Psoas muscle (tissue), 8 donors: ENCODE results near the gene FNTB. TPM values are rescaled to one million over a fixed set of nuclear protein-coding genes. Genes with fewer than 3 reads are reported as not detected.

Source experiments
- ATAC-seq, 4 donors: fragments of 200-7000 bp; cut with Tn5 transposase; one replicate each; pipeline ENCODE4 v1.9.1; 2020; ENCODE audit warnings: moderate library complexity in 3 of 4, mild to moderate bottlenecking in 2 of 4
- DNase-seq, 2 donors: peaks; one replicate each; pipeline ENCODE4 v3.0.0-alpha.2; 2020
- H3K27ac ChIP-seq: fragments of 200-600 bp; one replicate; pipeline ENCODE4 v1.8.0; 2022
- H3K27me3 ChIP-seq, 3 donors: fragments of 200-600 bp in 1 of 3; one replicate each; pipeline versions ENCODE4 v1.6.1 to v1.8.0; 2013 to 2022; ENCODE audit warnings: low read length in 2 of 3, mild to moderate bottlenecking in 2 of 3, moderate library complexity in 1 of 3; ENCODE audit not compliant: insufficient read depth in 3 of 3
- H3K36me3 ChIP-seq, 2 donors: fragments of 200-600 bp in 1 of 2; one replicate each; pipeline versions ENCODE4 v1.6.1 to v1.8.0; 2013 to 2022; ENCODE audit warnings: low read depth in 1 of 2, mild to moderate bottlenecking in 1 of 2, moderate library complexity in 1 of 2; ENCODE audit not compliant: insufficient read depth in 1 of 2
- H3K4me1 ChIP-seq: fragments of 200-600 bp; one replicate; pipeline ENCODE4 v1.8.0; 2022
- H3K4me3 ChIP-seq: fragments of 200-600 bp; one replicate; pipeline ENCODE4 v1.8.0; 2022; ENCODE audit warnings: mild to moderate bottlenecking
- H3K9me3 ChIP-seq: fragments of 200-600 bp; one replicate; pipeline ENCODE4 v1.8.0; 2022
- CTCF ChIP-seq: fragments of 200-600 bp; IDR thresholded peaks from one replicate; pipeline ENCODE4 v1.8.0; 2022; ENCODE audit warnings: antibody characterized with exemption
- WGBS, 3 donors: extraction: QIAGEN DNeasy Blood & Tissue Kit; methylation state at CpG; one replicate each; pipeline versions ENCODE4 v1.1.6 to v1.1.7; 2013; 5-methylcytosine and 5-hydroxymethylcytosine counted together
- intact Hi-C, 2 donors: fragments of 100-400 bp; cut with DNase I; formaldehyde crosslinking; loops; one replicate each; pipeline versions ENCODE4 v1.11.0 to v1.14.2; 2022
- polyA plus RNA-seq, 3 donors: library from polyadenylated mRNA; stranded (reverse); fragments of 200-250 nt; gene quantifications; one replicate each; pipeline ENCODE4 v1.2.3, GENCODE V29; 2013
- total RNA-seq, 4 donors: library from RNA; stranded (reverse); fragmentation: NEBNext Ultra II Directional in 2 of 4; extraction: Animal tissue kit (Norgen Biotek cat#: 25700) in 2 of 4; gene quantifications; one replicate each; pipeline versions ENCODE4 v1.2.1 to v1.2.4, GENCODE V29; 2021 to 2023
- donor health status: healthy with polysubstance abuse.
- donor health status: DM: no; HTN: no; CAD: no; lungs with moderate emphysema.
- donor health status: Bipolar disorder and iron deficiency.
- donor health status: healthy.
- donor health status: DM: yes; HTN: yes; CAD: no.
- donor health status: DM: no; HTN: no; CAD: no.
- donor health status: DM: no; HTN: no; CAD: no.
- donor health status: DM: yes; HTN: yes; CAD: no.

The FNTB gene
- total and polyA plus RNA-seq, 7 donors: 10.2 to 28.8 (median 19.4) TPM

DNA sequence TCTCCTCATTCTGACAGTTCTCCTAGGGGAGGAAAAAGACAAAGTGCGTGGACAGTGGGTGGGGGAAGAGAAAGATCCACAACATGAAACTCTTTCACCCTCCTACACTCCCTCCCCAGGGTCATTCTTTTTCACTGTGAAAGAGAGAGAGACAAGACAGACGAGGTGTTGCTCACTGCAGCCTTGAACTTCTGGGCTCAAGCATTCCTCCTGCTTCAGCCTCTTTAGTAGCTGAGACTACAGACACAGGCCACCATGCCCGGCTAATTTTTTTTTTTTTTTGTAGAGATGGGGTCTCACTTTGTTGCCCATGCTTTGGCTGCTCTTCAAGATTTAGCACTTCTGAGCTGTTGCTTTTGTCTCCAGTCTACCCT, 46.9 kb upstream of the FNTB start:
- H3K27ac ChIP-seq: no peak overlapping the region
- H3K36me3 ChIP-seq: peaks cover 0 to 22% of the 10 kb centered on the region in 2 donors
- intact Hi-C loops: no loop called here
- DNase-seq (no peak), ATAC-seq (no peak)
- H3K9me3 ChIP-seq: no peaks in the 10 kb centered on the region
- no peaks in the 10 kb centered on the region for H3K27me3 ChIP-seq
- H3K4me1 ChIP-seq: peaks cover 29% of the 10 kb centered on the region
- no peak overlapping the region for H3K4me3 ChIP-seq
- no peak for TF ChIP-seq CTCF
- WGBS, 3 donors: 80 to 95% (median 86%) methylated on average over 3 of the region's 3 CpGs

- peaks cover 0 to 22% of the 10 kb centered on the region in 2 donors for H3K36me3 ChIP-seq
- intact Hi-C loops: no loop called here
- peaks cover 23% of the 10 kb centered on the region for H3K4me1 ChIP-seq
- no peak overlapping the region for H3K27ac ChIP-seq
- H3K4me3 ChIP-seq: no peak overlapping the region
- 85 to 93% (median 93%) methylated on average over 3 of the region's 3 CpGs for WGBS, 3 donors
- DNase-seq: no peak
- no peak for TF ChIP-seq CTCF
- no peak for ATAC-seq
- H3K27me3 ChIP-seq: no peaks in the 10 kb centered on the region
- H3K9me3 ChIP-seq: no peaks in the 10 kb centered on the region
Measured at GRCh38 chr14:64940336-64940910, 46.3 kb upstream of the FNTB start.

DNA sequence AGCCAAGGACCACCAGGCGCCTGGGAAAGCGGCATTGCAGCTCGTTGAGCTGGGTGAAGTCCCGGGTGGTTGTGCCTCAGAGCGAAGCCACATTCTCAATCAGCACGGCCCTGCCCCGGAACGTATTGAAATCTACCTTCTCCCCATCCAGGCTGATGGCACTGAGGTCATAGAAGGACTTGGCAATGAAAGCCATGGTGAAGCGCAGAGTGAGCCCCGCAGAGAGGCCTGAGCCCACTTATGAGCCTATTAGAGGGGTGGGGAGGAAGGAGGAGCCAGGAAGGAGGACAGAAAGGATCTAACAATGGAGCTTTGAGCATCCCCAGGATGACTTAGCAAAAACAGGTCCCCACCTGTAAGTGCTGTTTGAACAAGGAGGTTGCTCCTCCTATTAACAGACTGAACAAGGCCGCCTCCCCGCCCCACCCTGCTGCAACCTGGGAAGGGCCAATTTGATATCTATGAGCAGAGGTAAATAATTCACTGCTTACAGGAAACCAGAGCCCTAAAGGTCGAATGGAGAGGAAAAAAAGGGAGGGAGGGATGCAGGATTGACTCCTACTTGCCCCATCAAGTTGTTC, 44.1 kb upstream of the FNTB start, which contains the start of gene GPX2:
Gene GPX2, minus strand, starts transcription at position 215 of the 581 bp plus-strand sequence. Its CDS starts 19 bp downstream, at position 196.
- WGBS, 3 donors: 86 to 89% (median 87%) methylated on average over 13 of the region's 13 CpGs
- no peak for DNase-seq

GRCh38 chr14:64943556-64943955, 43.1 kb upstream of the FNTB start:
- ATAC-seq (no peak), DNase-seq (no peak)
- no peak for TF ChIP-seq CTCF
- 81 to 88% (median 85%) methylated on average over 6 of the region's 6 CpGs for WGBS, 3 donors
- Histone ChIP-seq H3K36me3 (peaks cover 0 to 31% of the 10 kb centered on the region in 2 donors), H3K27me3 (no peaks in the 10 kb centered on the region), H3K4me1 (peaks cover 13% of the 10 kb centered on the region), H3K9me3 (no peaks in the 10 kb centered on the region), H3K27ac (no peak overlapping the region), H3K4me3 (no peak overlapping the region)
- intact Hi-C loops: no loop called here

More for the DNA sequence above, 44.1 kb upstream of the FNTB start, which contains the start of gene GPX2:
- Histone ChIP-seq H3K4me1 (peaks cover 5% of the 10 kb centered on the region), H3K36me3 (peaks cover 0 to 22% of the 10 kb centered on the region in 2 donors), H3K27ac (no peak within 1 kb of the TSS), H3K4me3 (no peak within 1 kb of the TSS), H3K27me3 (no peaks in the 10 kb centered on the region), H3K9me3 (no peaks in the 10 kb centered on the region)
- no peak for TF ChIP-seq CTCF
- intact Hi-C loops: no loop called here
- no peak for ATAC-seq
